Measurements from ENCODE around the gene MTFP1.
"Not testable (repeated sequence)": the region's sequence is repeated elsewhere in the genome, so short reads cannot be mapped to it uniquely, and the experiment has no call there.

MTFP1 gene

GRCh38 chr22:30455075-30455840 lies 29.7 kb downstream of the MTFP1 start:
- no peak for DNase-seq

GRCh38 chr22:30457981-30458380 lies 32.4 kb downstream of the MTFP1 start:
- no peak for DNase-seq

- DNase-seq, result no peak
Observed at GRCh38 chr22:30459181-30460052, 33.8 kb downstream of the MTFP1 start.

- no peak for DNase-seq
Observed at GRCh38 chr22:30460147-30460546, 34.6 kb downstream of the MTFP1 start.

GRCh38 chr22:30460555-30460954 lies 35.0 kb downstream of the MTFP1 start:
- not testable (repeated sequence) for DNase-seq

- no peak for DNase-seq
Observed at GRCh38 chr22:30469165-30469564, 43.6 kb downstream of the MTFP1 start.

- no peak for DNase-seq
Observed at GRCh38 chr22:30470655-30471054, 45.1 kb downstream of the MTFP1 start.

- DNase-seq, result no peak
Observed at GRCh38 chr22:30471616-30472318, 46.2 kb downstream of the MTFP1 start, which contains the start of gene SEC14L3. SEC14L3 (minus strand) TSS chr22:30472017; CDS start chr22:30471958, 59 bp downstream.

GRCh38 chr22:30472994-30473720 lies 47.6 kb downstream of the MTFP1 start:
- DNase-seq, result no peak

- DNase-seq, result no peak
Observed at GRCh38 chr22:30474121-30474520, 48.6 kb downstream of the MTFP1 start.

GRCh38 chr22:30474683-30475424 lies 49.3 kb downstream of the MTFP1 start:
- DNase-seq, result no peak
